Common myeloid progenitor, CD34-positive (primary cell): ENCODE data around the gene FMNL2.

Experiments used
- CTCF ChIA-PET: fragments of 350-600 bp; sonication (Branson Sonifier 250); formaldehyde crosslinking; loops from one replicate; lab custom pipeline; 2021; ENCODE audit warnings: antibody characterized with exemption; lab: Charles Lee
- POLR2A ChIA-PET: fragments of 350-600 bp; sonication (Branson Sonifier 250); formaldehyde crosslinking; loops from one replicate; lab custom pipeline; 2021; ENCODE audit warnings: antibody characterized with exemption; lab: Charles Lee
- DNase-seq, 3 donors: peaks; one replicate each; pipeline versions ENCODE4 v3.0.0 to v3.0.0-alpha.2; 2013
- H3K27ac ChIP-seq, 2 experiments: 1 replicate in 1 of 2; 2 replicates in 1 of 2; pipeline ENCODE4 v1.7.0; 2013; ENCODE audit warnings: inconsistent platforms in 2 of 2, low read length in 2 of 2, mild to moderate bottlenecking in 2 of 2, low read depth in 1 of 2, moderate library complexity in 1 of 2; ENCODE audit not compliant: severe bottlenecking in 2 of 2, insufficient read depth in 1 of 2, poor library complexity in 1 of 2
- H3K27me3 ChIP-seq, 5 experiments: replicated peaks in 2 of 5; 1 replicate in 3 of 5; 2 replicates in 2 of 5; pipeline versions ENCODE4 v1.6.1 to v1.7.0; 2013; ENCODE audit warnings: low read length in 4 of 5, mild to moderate bottlenecking in 2 of 5, moderate library complexity in 2 of 5, inconsistent platforms in 1 of 5; ENCODE audit not compliant: insufficient read depth in 5 of 5, control insufficient read depth in 4 of 5
- H3K36me3 ChIP-seq, 4 experiments: 1 replicate in 2 of 4; 2 replicates in 2 of 4; pipeline versions ENCODE4 v1.6.1 to v1.7.0; 2013; ENCODE audit warnings: low read length in 3 of 4, control low read depth in 1 of 4, mild to moderate bottlenecking in 1 of 4; ENCODE audit not compliant: control insufficient read depth in 4 of 4, insufficient read depth in 4 of 4
- H3K4me1 ChIP-seq, 4 experiments: 1 replicate in 3 of 4; 2 replicates in 1 of 4; pipeline versions ENCODE4 v1.6.1 to v1.7.1; 2013; ENCODE audit warnings: low read length in 3 of 4, mild to moderate bottlenecking in 3 of 4, control low read depth in 1 of 4, inconsistent platforms in 1 of 4, moderate library complexity in 1 of 4; ENCODE audit not compliant: control insufficient read depth in 4 of 4, insufficient read depth in 4 of 4; ENCODE audit errors: control extremely low read depth in 1 of 4
- H3K4me3 ChIP-seq, 7 experiments: 1 replicate in 4 of 7; 2 replicates in 3 of 7; pipeline versions ENCODE4 v1.5.1 to v1.7.0; 2013; ENCODE audit warnings: mild to moderate bottlenecking in 7 of 7, low read length in 6 of 7, moderate library complexity in 6 of 7, inconsistent platforms in 2 of 7, low read depth in 2 of 7, control low read depth in 1 of 7; ENCODE audit not compliant: insufficient read depth in 4 of 7, control insufficient read depth in 1 of 7; ENCODE audit errors: extremely low read depth in 1 of 7
- H3K9me3 ChIP-seq, 5 experiments: 1 replicate in 4 of 5; 2 replicates in 1 of 5; pipeline versions ENCODE4 v1.6.1 to v1.7.1; 2013; ENCODE audit warnings: low read length in 4 of 5, mild to moderate bottlenecking in 2 of 5, inconsistent platforms in 1 of 5, low read depth in 1 of 5, moderate library complexity in 1 of 5; ENCODE audit not compliant: control insufficient read depth in 4 of 5, insufficient read depth in 2 of 5; ENCODE audit errors: control extremely low read depth in 1 of 5
- WGBS: methylation state at CpG from one replicate; pipeline ENCODE4 v1.1.5; 2013; ENCODE audit not compliant: insufficient coverage; 5-methylcytosine and 5-hydroxymethylcytosine counted together

The FMNL2 gene

DNA sequence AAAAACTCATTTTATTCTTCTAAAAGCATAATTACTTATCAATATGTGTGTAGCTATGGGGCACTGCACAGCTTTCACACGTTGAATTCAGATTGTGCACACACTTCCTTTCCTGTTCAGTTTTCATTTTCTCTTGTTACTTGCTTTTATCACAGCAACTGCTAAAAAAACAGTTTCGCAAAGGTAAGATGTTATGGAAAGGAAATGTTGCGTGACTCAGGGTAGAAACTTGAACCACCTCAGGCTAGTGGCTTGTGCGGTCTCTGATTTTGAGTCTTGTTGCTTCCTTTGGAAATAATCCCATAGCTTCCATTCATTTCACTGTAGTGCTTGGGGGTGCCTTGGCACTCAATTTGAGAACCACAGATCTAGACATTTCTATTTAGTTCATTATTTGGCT lies 171.9 kb downstream of the FMNL2 start:
- 100% methylated on average over 2 of the region's 4 CpGs for WGBS
- CTCF ChIA-PET, result interaction anchor here (0.7 kb wide), 1 partner anchor 10 kb away, joined by 3 read pairs; no protein-coding TSS in a partner anchor
- H3K4me1 ChIP-seq, result no peaks in the 10 kb centered on the region
- H3K36me3 ChIP-seq, result no peaks in the 10 kb centered on the region
- H3K9me3 ChIP-seq, result peaks cover 0 to 3% (median 0%) of the 10 kb centered on the region in 5 experiments
- no peak for DNase-seq
- H3K27ac ChIP-seq, result no peak overlapping the region
- H3K4me3 ChIP-seq, result no peak overlapping the region
- POLR2A ChIA-PET, result no interaction called here
- no peaks in the 10 kb centered on the region for H3K27me3 ChIP-seq

DNA sequence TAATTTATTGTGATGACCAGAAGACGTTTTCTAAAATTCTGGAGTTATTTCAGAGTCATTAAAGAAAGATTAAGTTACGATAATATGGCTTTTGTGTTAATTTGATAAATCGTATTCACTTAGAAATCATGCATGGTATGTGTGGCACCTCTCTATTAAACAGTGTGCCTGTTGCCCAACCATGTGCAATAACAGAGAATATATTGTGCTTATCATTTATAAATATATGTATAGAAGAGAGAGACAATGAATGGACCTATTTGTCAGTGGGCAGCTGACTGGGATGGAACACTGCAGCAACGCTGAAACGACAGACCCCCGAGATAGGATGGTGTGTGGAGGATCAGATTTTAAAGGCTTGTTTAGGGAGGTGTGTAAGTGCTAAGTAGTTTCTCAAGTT lies 172.9 kb downstream of the FMNL2 start:
- WGBS, result 100% methylated on average over 3 of the region's 6 CpGs
- CTCF ChIA-PET, result no interaction called here
- H3K27ac ChIP-seq, result no peak overlapping the region

DNA sequence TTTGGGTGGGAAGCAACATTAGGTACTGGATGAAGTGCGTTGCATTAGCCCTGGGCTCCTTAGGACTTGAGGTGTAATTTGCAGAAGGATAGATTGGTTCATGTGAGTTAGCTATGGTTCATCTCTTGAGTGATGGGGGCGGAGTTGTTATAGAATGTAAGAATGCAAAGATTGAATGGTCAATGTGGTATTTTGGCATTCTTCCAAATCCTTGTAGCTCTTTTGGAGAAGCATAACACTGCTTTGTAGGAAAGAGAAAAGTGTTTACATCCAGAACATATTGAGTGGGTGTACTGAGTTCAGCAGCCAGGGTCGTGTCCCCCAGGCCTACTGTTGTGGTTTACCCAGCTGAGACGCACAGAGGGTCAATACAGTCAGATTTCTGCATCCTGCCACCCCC lies 173.5 kb downstream of the FMNL2 start:
- Histone ChIP-seq H3K4me1 (no peaks in the 10 kb centered on the region), H3K27ac (no peak overlapping the region), H3K9me3 (peaks cover 0 to 3% (median 0%) of the 10 kb centered on the region in 5 experiments), H3K27me3 (no peaks in the 10 kb centered on the region), H3K4me3 (no peak overlapping the region), H3K36me3 (no peaks in the 10 kb centered on the region)
- CTCF ChIA-PET, result no interaction called here
- DNase-seq, result no peak
- POLR2A ChIA-PET, result no interaction called here
- 71% methylated on average over 3 of the region's 4 CpGs for WGBS

More for the DNA sequence above, 172.9 kb downstream of the FMNL2 start:
- no peaks in the 10 kb centered on the region for H3K4me1 ChIP-seq
- no peak for DNase-seq
- H3K9me3 ChIP-seq, result peaks cover 0 to 3% (median 0%) of the 10 kb centered on the region in 5 experiments
- no peaks in the 10 kb centered on the region for H3K27me3 ChIP-seq
- H3K36me3 ChIP-seq, result no peaks in the 10 kb centered on the region
- no peak overlapping the region for H3K4me3 ChIP-seq
- POLR2A ChIA-PET, result no interaction called here

DNA sequence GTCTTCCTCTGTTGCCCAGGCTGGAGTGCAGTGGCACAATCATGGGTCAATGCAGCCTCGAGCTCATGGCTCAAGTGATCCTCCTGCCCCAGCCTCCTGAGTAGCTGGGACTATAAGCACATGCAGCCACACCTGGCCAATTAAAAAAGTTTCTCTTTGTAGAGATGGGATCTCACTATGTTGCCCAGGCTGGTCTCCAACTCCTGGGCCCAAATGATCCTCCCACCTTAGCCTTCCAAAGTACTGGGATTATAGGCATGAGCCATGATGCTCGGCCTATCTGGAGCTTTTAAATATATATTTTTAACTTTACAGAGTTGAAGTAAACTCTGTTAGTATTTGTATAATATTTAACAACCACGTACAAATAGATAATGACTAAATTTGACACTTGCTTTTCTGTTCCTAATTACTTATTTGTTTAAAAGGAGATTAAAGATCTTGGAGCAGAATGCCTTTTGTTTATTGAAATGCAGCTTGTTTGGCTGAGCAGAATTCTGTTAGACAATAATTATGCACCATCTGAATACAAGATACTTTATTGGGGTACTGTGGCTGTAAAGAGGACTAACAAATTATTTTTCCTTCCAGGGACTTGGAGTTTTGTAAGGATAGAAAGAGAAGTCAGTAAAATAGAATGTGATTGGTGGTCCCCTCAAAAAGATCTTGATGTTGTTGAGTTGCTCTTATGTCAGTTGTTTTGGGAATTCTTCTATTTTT lies 175.0 kb downstream of the FMNL2 start:
- POLR2A ChIA-PET, result no interaction called here
- H3K4me1 ChIP-seq, result no peaks in the 10 kb centered on the region
- H3K4me3 ChIP-seq, result no peak overlapping the region
- DNase-seq, result no peak
- WGBS, result 100% methylated on average over 1 of the region's 3 CpGs
- no peaks in the 10 kb centered on the region for H3K27me3 ChIP-seq
- H3K9me3 ChIP-seq, result no peaks in the 10 kb centered on the region
- no peaks in the 10 kb centered on the region for H3K36me3 ChIP-seq
- CTCF ChIA-PET, result no interaction called here
- H3K27ac ChIP-seq, result no peak overlapping the region

DNA sequence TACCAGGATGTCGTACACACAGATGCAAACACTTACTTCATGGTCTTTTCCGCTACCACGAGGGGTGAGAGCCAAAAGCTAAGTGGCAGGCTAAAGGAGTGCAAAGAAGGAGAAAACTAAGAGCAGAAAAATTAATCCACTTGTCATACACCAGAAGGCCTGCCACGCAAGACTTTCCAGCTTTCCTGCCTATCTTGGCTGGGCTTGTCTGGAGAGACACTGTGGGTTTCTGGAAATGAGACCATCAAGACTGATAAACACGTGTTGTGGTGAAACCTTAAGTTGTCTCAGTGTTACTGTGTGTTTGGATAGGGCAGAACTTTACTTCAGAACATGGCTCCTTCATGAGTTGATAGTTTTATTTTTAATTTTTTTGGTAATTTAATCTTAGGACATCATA lies 175.6 kb downstream of the FMNL2 start:
- H3K9me3 ChIP-seq, result no peaks in the 10 kb centered on the region
- WGBS, result 93% methylated on average over 3 of the region's 5 CpGs
- no peaks in the 10 kb centered on the region for H3K4me1 ChIP-seq
- no peak for DNase-seq
- no peaks in the 10 kb centered on the region for H3K36me3 ChIP-seq
- H3K4me3 ChIP-seq, result no peak overlapping the region
- H3K27ac ChIP-seq, result no peak overlapping the region
- H3K27me3 ChIP-seq, result no peaks in the 10 kb centered on the region
- ChIA-PET CTCF (no interaction called here), POLR2A (no interaction called here)

DNA sequence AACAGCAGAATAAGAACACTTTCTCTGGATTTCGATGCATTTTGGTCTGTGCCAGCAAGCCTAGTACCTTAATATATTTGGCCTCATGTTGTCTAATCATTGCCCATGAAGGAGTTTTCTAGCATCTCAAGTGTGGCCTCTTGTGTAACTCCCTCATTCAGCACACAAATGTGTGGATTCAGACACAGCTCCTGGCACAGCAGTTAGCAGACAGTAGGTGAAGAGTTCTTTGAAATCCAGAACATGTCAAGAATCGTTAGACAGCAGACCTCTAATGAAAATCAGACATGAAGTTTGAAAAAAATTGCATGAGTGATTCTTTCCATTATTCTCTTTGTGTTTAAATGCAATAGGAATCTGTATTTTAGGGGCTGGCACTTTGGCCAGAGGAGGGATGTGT lies 177.0 kb downstream of the FMNL2 start:
- no peaks in the 10 kb centered on the region for H3K9me3 ChIP-seq
- H3K27ac ChIP-seq, result no peak overlapping the region
- no peaks in the 10 kb centered on the region for H3K36me3 ChIP-seq
- no peak for DNase-seq
- ChIA-PET CTCF (no interaction called here), POLR2A (no interaction called here)
- no peaks in the 10 kb centered on the region for H3K4me1 ChIP-seq
- WGBS, result 100% methylated on average over 2 of the region's 2 CpGs
- H3K27me3 ChIP-seq, result no peaks in the 10 kb centered on the region
- no peak overlapping the region for H3K4me3 ChIP-seq

DNA sequence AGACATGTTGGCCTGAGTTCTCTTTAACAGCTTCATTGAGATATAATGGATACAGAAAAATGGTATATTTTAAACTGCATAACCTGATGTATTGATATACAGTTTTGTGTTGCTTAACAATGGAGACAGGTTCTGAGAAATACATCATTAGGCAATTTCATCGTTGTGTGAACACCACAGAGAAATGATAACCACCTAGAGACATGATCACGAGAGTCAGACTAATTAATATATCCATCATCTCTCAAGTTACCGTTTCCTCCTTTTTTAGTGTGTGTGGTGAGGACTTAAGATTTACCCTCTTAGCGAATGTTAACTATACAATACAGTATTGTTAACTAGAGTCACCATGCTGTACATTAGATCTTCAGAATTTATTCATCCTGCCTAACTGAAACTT lies 178.1 kb downstream of the FMNL2 start:
- CTCF ChIA-PET, result no interaction called here

More for the DNA sequence above, 178.1 kb downstream of the FMNL2 start:
- Histone ChIP-seq H3K36me3 (no peaks in the 10 kb centered on the region), H3K27ac (no peak overlapping the region), H3K9me3 (no peaks in the 10 kb centered on the region), H3K4me1 (no peaks in the 10 kb centered on the region), H3K4me3 (no peak overlapping the region), H3K27me3 (no peaks in the 10 kb centered on the region)
- POLR2A ChIA-PET, result no interaction called here
- DNase-seq, result no peak
- no CpG with 5 or more reads among the region's 4 CpGs for WGBS
